Activated T-helper 1 cell treated with Interleukin-2 at 50 U/mL for 16 hours (primary cell): ENCODE results near the gene AXL.
"Not testable (repeated sequence)": the region's sequence is repeated elsewhere in the genome, so short reads cannot be mapped to it uniquely, and the experiment has no call there.

Experiments used
- DNase-seq: peaks from one replicate; pipeline ENCODE4 v3.0.0-alpha.2; 2020; ENCODE audit warnings: low read depth

Gene AXL

GRCh38 chr19:41218615-41219507, at the start of gene AXL:
AXL (plus strand) TSS chr19:41219223; CDS start chr19:41219393, 170 bp downstream.
- no peak for DNase-seq

- no peak for DNase-seq
These were observed 46.5 kb upstream of the AXL start for GRCh38 chr19:41172297-41173164.

- DNase-seq: no peak
These were observed 44.6 kb upstream of the AXL start for GRCh38 chr19:41174297-41174928.

GRCh38 chr19:41175801-41176777, 42.9 kb upstream of the AXL start:
- DNase-seq: peak; percentile 18

GRCh38 chr19:41180173-41180572, 38.9 kb upstream of the AXL start:
- DNase-seq: not testable (repeated sequence)

- no peak for DNase-seq
These were observed 31.8 kb upstream of the AXL start for GRCh38 chr19:41186971-41187883.

- DNase-seq: no peak
These were observed 31.1 kb upstream of the AXL start for GRCh38 chr19:41187884-41188279.

GRCh38 chr19:41189425-41190065, 29.5 kb upstream of the AXL start:
- DNase-seq: no peak

- DNase-seq: no peak
These were observed 26.2 kb upstream of the AXL start, which contains the start of gene CYP2S1 for GRCh38 chr19:41192574-41193429. CYP2S1 (plus strand) TSS chr19:41193219; CDS start chr19:41193265, 46 bp downstream.

GRCh38 chr19:41193430-41194156, 25.4 kb upstream of the AXL start:
- DNase-seq: no peak

- no peak for DNase-seq
These were observed 24.9 kb upstream of the AXL start for GRCh38 chr19:41194157-41194552.

GRCh38 chr19:41195675-41196497, 23.1 kb upstream of the AXL start:
- DNase-seq: no peak

- DNase-seq: no peak
These were observed 20.5 kb upstream of the AXL start for GRCh38 chr19:41198559-41198958.

GRCh38 chr19:41203371-41203770, 15.7 kb upstream of the AXL start:
- DNase-seq: no peak

- peak; percentile 74 for DNase-seq
These were observed 14.7 kb upstream of the AXL start for GRCh38 chr19:41204338-41204737.

GRCh38 chr19:41205995-41206394, 13.0 kb upstream of the AXL start:
- no peak for DNase-seq

GRCh38 chr19:41206456-41206855, 12.6 kb upstream of the AXL start:
- DNase-seq: no peak
